ENCODE measurements around the gene ABCA7.

DNA sequence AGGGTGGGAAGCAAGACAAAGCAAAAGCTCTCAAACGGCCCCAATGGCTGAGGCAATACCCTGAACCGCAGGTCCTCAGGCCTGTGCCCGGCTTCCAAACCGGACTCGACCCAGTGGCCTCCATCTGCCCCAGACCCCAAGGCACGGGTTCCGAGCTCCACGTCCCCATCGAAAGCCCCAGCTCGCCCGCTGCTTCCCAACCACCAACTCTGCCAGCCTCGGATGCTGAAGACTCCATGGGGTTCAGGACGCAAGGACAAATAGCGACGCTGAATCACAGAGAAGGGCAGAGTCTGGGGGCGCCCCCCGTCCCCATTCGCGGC, 54.7 kb downstream of the ABCA7 start:
- TF ChIP-seq EZH2 (IDR thresholded peaks at IDR 0.05; ENCODE audit: insufficient read depth, poor library complexity, severe bottlenecking): no peak
- no peak for TF ChIP-seq EZH2phosphoT487 (IDR thresholded peaks at IDR 0.05; ENCODE audit: insufficient read depth, low read depth)
